Measurements from ENCODE around the gene APEH. TPM values are rescaled to one million over a fixed set of nuclear protein-coding genes. Genes with fewer than 3 reads are reported as not detected.
A peak's percentile ranks its signal among the peaks of the same experiment; 100 is the strongest.

Gene APEH
- polyA plus RNA-seq, 2 of the 4 experiments (the other 2 are of a cell fraction) = 60.8 to 64.9 TPM

DNA sequence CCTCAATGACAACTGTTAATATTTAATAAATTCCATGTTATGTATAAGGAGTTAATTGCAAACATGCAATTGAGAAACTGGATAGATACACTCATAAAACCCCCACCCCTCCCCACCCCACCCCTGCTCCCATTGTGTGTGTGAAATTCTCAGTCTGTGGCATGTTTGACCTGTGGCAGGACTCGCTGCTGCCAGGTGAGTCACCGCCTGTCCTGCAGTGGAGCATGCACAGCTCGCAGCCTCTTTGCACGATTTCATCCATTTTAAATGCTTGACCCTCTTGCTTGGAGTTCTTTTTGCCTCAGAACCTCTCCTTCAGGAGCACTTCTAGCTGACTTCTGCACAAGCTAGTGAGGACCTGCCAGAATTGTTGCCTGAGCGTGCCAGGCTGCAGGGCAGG is 5.3 kb upstream of the APEH start:
- no peak for TF ChIP-seq HOXB5 (CRISPR knock-in tag; IDR thresholded peaks at IDR 0.05)
- no peak for TF ChIP-seq FOSL2 (IDR thresholded peaks at IDR 0.05)
- 0 out of 2 replicates have a peak, but pooled peaks have one; percentile 3 for TF ChIP-seq FOSL2 (CRISPR knock-in tag; IDR thresholded peaks at IDR 0.05)
- TF ChIP-seq FOXS1 (CRISPR knock-in tag; IDR thresholded peaks at IDR 0.05) = no peak
- TF ChIP-seq RFX5 (IDR thresholded peaks at IDR 0.05) = no peak
- TF ChIP-seq, protein P1, sequence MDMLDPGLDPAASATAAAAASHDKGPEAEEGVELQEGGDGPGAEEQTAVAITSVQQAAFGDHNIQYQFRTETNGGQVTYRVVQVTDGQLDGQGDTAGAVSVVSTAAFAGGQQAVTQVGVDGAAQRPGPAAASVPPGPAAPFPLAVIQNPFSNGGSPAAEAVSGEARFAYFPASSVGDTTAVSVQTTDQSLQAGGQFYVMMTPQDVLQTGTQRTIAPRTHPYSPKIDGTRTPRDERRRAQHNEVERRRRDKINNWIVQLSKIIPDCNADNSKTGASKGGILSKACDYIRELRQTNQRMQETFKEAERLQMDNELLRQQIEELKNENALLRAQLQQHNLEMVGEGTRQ (IDR thresholded peaks at IDR 0.05) = no peak
- FAIRE-seq (no peak), DNase-seq (ENCODE audit: low read depth in 1 of 2, low spot score in 1 of 2) (peak; percentile 27 to 28), ATAC-seq (no peak)
- no peak overlapping the region for H3K4me3 ChIP-seq
- no peaks in the 10 kb centered on the region for H3K9me3 ChIP-seq
- ChIA-PET CTCF (interaction anchor here (1.0 to 5.4 kb wide), 3 partner anchors 12 to 130 kb away, joined by 4 to 210 read pairs (median 26); partner anchors contain the start of gene BSN), POLR2A (interaction anchor here (1.5 kb wide), 1 partner anchor 129 kb away, joined by 4 read pairs; no protein-coding TSS in a partner anchor)
- H3K27ac ChIP-seq = peak overlapping the region in 1 of 2 experiments; percentile 67; a peak in 3 of 6 replicates
- peak overlapping the region; percentile 70 for H3K4me2 ChIP-seq
- 19% methylated on average over 5 of the region's 5 CpGs for whole genome bisulfite sequencing (ENCODE audit: missing lambda C conversion rate)
- H3K4me1 ChIP-seq = peaks cover 26% of the 10 kb centered on the region

DNA sequence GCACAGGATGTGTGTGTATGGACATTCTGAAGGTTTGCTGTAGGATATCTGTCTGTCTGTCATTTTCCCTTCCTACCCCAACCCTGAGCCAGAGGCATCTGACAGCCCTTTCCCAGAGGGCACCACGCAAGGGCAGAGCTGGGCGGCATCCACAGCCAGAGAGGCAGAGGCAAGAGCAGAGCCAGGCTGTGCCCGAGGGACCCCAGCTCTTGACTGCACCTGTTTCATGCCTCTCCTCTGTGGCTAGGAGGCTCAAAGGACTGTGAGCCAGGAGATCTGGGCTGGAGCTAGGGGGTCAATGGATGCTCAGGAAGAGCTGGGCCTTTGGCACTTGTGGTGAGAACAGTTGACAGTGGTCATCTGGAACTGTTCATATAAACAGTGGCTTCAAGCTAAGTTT is 4.8 kb upstream of the APEH start:
- DNase-seq (ENCODE audit: low read depth in 1 of 2, low spot score in 1 of 2) = no peak
- CTCF ChIA-PET = interaction anchor here (1.0 to 5.4 kb wide), 3 partner anchors 13 to 131 kb away, joined by 4 to 210 read pairs (median 26); partner anchors contain the start of gene BSN
- POLR2A ChIA-PET = interaction anchor here (1.5 kb wide), 1 partner anchor 130 kb away, joined by 4 read pairs; no protein-coding TSS in a partner anchor
- peak overlapping the region in 1 of 2 experiments; percentile 67; a peak in 3 of 6 replicates for H3K27ac ChIP-seq
- no peak for ATAC-seq
- H3K4me2 ChIP-seq = peak overlapping the region; percentile 70
- WGBS (ENCODE audit: missing lambda C conversion rate) = no CpG with 5 or more reads among the region's 3 CpGs
- FAIRE-seq = no peak
- TF ChIP-seq, protein P2, sequence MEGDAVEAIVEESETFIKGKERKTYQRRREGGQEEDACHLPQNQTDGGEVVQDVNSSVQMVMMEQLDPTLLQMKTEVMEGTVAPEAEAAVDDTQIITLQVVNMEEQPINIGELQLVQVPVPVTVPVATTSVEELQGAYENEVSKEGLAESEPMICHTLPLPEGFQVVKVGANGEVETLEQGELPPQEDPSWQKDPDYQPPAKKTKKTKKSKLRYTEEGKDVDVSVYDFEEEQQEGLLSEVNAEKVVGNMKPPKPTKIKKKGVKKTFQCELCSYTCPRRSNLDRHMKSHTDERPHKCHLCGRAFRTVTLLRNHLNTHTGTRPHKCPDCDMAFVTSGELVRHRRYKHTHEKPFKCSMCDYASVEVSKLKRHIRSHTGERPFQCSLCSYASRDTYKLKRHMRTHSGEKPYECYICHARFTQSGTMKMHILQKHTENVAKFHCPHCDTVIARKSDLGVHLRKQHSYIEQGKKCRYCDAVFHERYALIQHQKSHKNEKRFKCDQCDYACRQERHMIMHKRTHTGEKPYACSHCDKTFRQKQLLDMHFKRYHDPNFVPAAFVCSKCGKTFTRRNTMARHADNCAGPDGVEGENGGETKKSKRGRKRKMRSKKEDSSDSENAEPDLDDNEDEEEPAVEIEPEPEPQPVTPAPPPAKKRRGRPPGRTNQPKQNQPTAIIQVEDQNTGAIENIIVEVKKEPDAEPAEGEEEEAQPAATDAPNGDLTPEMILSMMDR (IDR thresholded peaks at IDR 0.05) = no peak
- TF ChIP-seq ZFP36 (IDR thresholded peaks at IDR 0.05; ENCODE audit: borderline replicate concordance, partially characterized antibody) = no peak
- TF ChIP-seq KDM5A (IDR thresholded peaks at IDR 0.05) = no peak
- no peak for TF ChIP-seq NR3C1 (IDR thresholded peaks at IDR 0.05)
- TF ChIP-seq, protein P3, sequence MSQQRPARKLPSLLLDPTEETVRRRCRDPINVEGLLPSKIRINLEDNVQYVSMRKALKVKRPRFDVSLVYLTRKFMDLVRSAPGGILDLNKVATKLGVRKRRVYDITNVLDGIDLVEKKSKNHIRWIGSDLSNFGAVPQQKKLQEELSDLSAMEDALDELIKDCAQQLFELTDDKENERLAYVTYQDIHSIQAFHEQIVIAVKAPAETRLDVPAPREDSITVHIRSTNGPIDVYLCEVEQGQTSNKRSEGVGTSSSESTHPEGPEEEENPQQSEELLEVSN (IDR thresholded peaks at IDR 0.05; ENCODE audit: borderline replicate concordance, low read depth) = no peak
- TF ChIP-seq PHF8 (IDR thresholded peaks at IDR 0.05; ENCODE audit: borderline replicate concordance, low read depth) = no peak
- TF ChIP-seq CBX2 (IDR thresholded peaks at IDR 0.05; ENCODE audit: borderline replicate concordance, low read depth) = no peak
- TF ChIP-seq CHD4 (IDR thresholded peaks at IDR 0.05; ENCODE audit: borderline replicate concordance) = no peak
- no peak for TF ChIP-seq EHMT2 (IDR thresholded peaks at IDR 0.05; ENCODE audit: low read depth)
- TF ChIP-seq, protein P4, sequence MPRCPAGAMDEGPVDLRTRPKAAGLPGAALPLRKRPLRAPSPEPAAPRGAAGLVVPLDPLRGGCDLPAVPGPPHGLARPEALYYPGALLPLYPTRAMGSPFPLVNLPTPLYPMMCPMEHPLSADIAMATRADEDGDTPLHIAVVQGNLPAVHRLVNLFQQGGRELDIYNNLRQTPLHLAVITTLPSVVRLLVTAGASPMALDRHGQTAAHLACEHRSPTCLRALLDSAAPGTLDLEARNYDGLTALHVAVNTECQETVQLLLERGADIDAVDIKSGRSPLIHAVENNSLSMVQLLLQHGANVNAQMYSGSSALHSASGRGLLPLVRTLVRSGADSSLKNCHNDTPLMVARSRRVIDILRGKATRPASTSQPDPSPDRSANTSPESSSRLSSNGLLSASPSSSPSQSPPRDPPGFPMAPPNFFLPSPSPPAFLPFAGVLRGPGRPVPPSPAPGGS (IDR thresholded peaks at IDR 0.05) = no peak
- TF ChIP-seq RAD21 (conservative IDR thresholded peaks at IDR 0.05 in 1 of 2, IDR thresholded peaks at IDR 0.05 in 1 of 2) = no peak
- no peak overlapping the region for H3K4me3 ChIP-seq
- H3K4me1 ChIP-seq = peaks cover 26% of the 10 kb centered on the region
- H3K9me3 ChIP-seq = no peaks in the 10 kb centered on the region

DNA sequence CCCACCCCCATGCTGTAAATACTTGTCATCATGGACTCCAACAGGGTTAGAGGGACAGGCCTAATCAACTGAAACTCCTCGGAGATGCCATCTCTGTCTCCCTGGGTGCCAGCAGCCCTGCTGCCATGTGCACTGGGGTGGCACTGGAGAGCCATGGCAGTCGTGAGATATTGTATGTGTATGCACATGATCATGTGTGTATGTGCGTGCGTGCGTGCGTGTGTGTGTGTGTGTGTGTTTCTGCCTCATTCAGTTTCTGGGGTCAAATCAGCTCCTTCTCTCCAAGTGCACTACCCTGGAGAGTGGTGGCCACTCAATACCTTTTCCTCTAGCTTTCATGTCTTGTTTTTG is 3.2 kb upstream of the APEH start:
- no peak for ATAC-seq
- no peak for DNase-seq (ENCODE audit: low read depth in 1 of 2, low spot score in 1 of 2)
- Histone ChIP-seq H3K9me3 (no peaks in the 10 kb centered on the region), H3K4me2 (no peak overlapping the region), H3K4me1 (peaks cover 33% of the 10 kb centered on the region), H3K4me3 (no peak overlapping the region), H3K27ac (no peak overlapping the region)
- WGBS (ENCODE audit: missing lambda C conversion rate) = 70% methylated on average over 6 of the region's 6 CpGs
- POLR2A ChIA-PET = interaction anchor here (1.4 kb wide), 1 partner anchor 131 kb away, joined by 14 read pairs; no protein-coding TSS in a partner anchor
- CTCF ChIA-PET = interaction anchor here (0.6 to 5.4 kb wide), 32 partner anchors 8 to 1838 kb away, joined by 3 to 210 read pairs (median 4); partner anchors contain the start of gene BSN
- FAIRE-seq = no peak
- no peak for TF ChIP-seq SMC3 (IDR thresholded peaks at IDR 0.05)
- TF ChIP-seq RAD21 (conservative IDR thresholded peaks at IDR 0.05 in 1 of 2, IDR thresholded peaks at IDR 0.05 in 1 of 2) = no peak
- TF ChIP-seq, protein P5, sequence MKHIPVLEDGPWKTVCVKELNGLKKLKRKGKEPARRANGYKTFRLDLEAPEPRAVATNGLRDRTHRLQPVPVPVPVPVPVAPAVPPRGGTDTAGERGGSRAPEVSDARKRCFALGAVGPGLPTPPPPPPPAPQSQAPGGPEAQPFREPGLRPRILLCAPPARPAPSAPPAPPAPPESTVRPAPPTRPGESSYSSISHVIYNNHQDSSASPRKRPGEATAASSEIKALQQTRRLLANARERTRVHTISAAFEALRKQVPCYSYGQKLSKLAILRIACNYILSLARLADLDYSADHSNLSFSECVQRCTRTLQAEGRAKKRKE (CRISPR knock-in tag; IDR thresholded peaks at IDR 0.05; ENCODE audit: low read depth) = no peak
- TF ChIP-seq, protein P4 (IDR thresholded peaks at IDR 0.05) = no peak
- no peak for TF ChIP-seq MAFK (IDR thresholded peaks at IDR 0.05; ENCODE audit: partially characterized antibody)
- TF ChIP-seq CHD4 (IDR thresholded peaks at IDR 0.05; ENCODE audit: borderline replicate concordance) = no peak
- no peak for TF ChIP-seq CBX2 (IDR thresholded peaks at IDR 0.05; ENCODE audit: borderline replicate concordance, low read depth)
- TF ChIP-seq, protein P3 (IDR thresholded peaks at IDR 0.05; ENCODE audit: borderline replicate concordance, low read depth) = no peak
- TF ChIP-seq HDAC2 (IDR thresholded peaks at IDR 0.05) = no peak
- TF ChIP-seq EP300 (IDR thresholded peaks at IDR 0.05) = no peak
- TF ChIP-seq, protein P6, sequence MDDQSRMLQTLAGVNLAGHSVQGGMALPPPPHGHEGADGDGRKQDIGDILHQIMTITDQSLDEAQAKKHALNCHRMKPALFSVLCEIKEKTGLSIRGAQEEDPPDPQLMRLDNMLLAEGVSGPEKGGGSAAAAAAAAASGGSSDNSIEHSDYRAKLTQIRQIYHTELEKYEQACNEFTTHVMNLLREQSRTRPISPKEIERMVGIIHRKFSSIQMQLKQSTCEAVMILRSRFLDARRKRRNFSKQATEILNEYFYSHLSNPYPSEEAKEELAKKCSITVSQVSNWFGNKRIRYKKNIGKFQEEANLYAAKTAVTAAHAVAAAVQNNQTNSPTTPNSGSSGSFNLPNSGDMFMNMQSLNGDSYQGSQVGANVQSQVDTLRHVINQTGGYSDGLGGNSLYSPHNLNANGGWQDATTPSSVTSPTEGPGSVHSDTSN (IDR thresholded peaks at IDR 0.05) = no peak
- TF ChIP-seq FOSB (CRISPR knock-in tag; IDR thresholded peaks at IDR 0.05) = no peak

Data from A549 (cell line).